Immature natural killer cell (primary cell): ENCODE data around the gene TOR4A. TPM values are rescaled to one million over a fixed set of nuclear protein-coding genes. Genes with fewer than 3 reads are reported as not detected.

Experiments
- DNase-seq, 3 donors: peaks; one replicate each; pipeline ENCODE4 v3.0.0; 2022; ENCODE audit warnings: mixed read lengths in 1 of 3
- H3K27ac Mint-ChIP-seq, 6 donors: one replicate each; pipeline ENCODE4 v1.8.0; 2020; ENCODE audit warnings: mixed read lengths in 6 of 6, mild to moderate bottlenecking in 5 of 6, inconsistent platforms in 4 of 6, moderate library complexity in 3 of 6
- H3K27me3 Mint-ChIP-seq, 3 donors: one replicate each; pipeline ENCODE4 v1.8.0; 2020 to 2021; ENCODE audit warnings: low read depth in 3 of 3, mild to moderate bottlenecking in 3 of 3, mixed read lengths in 3 of 3, moderate library complexity in 3 of 3, inconsistent platforms in 1 of 3
- H3K36me3 Mint-ChIP-seq, 3 donors: one replicate each; pipeline ENCODE4 v1.8.0; 2020; ENCODE audit warnings: mixed read lengths in 3 of 3, inconsistent platforms in 2 of 3, mild to moderate bottlenecking in 2 of 3
- H3K4me1 Mint-ChIP-seq, 2 donors: one replicate each; pipeline ENCODE4 v1.8.0; 2020; ENCODE audit warnings: inconsistent platforms in 2 of 2, mild to moderate bottlenecking in 2 of 2, mixed read lengths in 2 of 2, moderate library complexity in 1 of 2
- H3K4me3 Mint-ChIP-seq, 5 donors: one replicate each; pipeline ENCODE4 v1.8.0; 2020; ENCODE audit warnings: mild to moderate bottlenecking in 5 of 5, mixed read lengths in 5 of 5, inconsistent platforms in 3 of 5, moderate library complexity in 3 of 5
- H3K9me3 Mint-ChIP-seq, 6 donors: one replicate each; pipeline ENCODE4 v1.8.0; 2020; ENCODE audit warnings: mild to moderate bottlenecking in 6 of 6, mixed read lengths in 6 of 6, inconsistent platforms in 4 of 6, moderate library complexity in 3 of 6
- polyA plus RNA-seq, 3 donors: library from polyadenylated mRNA; unstranded; fragments of 300-500 nt; fragmentation: Illumina TruSeq; gene quantifications; one replicate each; pipeline ENCODE4 v1.2.3, GENCODE V29; 2021

TOR4A gene
- polyA plus RNA-seq, 3 donors from 2014 or later: 4.9 to 13.9 (median 7.2) TPM

GRCh38 chr9:137310189-137311052 is 32.9 kb downstream of the TOR4A start:
- Mint-ChIP-seq H3K27ac (no peak overlapping the region), H3K4me3 (no peak overlapping the region), H3K27me3 (peaks cover 0 to 3% (median 0%) of the 10 kb centered on the region in 3 donors), H3K4me1 (peaks cover 0 to 2% of the 10 kb centered on the region in 2 donors), H3K36me3 (no peaks in the 10 kb centered on the region), H3K9me3 (no peaks in the 10 kb centered on the region)
- no peak for DNase-seq

DNA sequence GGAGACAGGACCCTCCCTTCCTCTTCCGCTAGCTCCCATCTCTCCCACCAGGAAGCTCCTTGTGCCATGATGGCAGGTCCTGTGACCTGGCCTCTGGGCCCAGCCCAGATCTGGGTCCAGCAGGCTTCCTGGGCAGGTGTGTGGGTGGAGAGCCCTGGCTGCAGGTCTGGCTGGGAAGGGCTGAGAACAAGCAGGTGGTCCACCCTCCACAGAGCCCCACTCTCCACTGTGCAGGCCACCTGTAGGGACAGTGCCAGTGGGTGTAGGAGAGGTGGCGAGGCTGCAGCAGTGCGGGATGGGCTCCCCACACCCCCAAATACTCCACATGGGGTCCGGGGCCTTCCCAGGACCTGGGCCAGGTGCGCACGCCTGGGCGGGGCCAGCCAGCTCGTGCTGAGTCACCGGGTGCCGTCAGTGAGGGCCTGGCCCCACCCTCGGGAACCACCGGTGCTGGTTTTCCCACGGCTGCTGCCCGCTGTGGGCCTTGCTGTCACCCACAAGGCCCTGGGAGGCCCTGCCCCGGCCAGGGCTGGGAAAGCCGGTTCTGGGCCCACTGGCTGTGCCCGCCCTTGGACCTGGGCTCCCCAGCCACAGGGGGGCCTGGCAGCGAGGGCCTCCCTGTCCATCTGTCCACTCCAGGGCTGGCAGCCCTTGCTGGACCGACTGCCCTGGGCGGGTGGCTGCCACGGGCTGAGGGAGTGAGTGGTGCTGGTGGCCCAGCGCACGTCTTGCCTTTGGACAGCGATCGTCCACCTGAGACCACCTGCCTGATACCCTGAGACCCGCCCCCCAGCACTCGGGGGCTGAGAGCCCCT is 33.9 kb downstream of the TOR4A start:
- Mint-ChIP-seq H3K27ac (no peak overlapping the region), H3K27me3 (peaks cover 0 to 1% (median 0%) of the 10 kb centered on the region in 3 donors), H3K9me3 (no peaks in the 10 kb centered on the region), H3K4me1 (no peaks in the 10 kb centered on the region), H3K36me3 (no peaks in the 10 kb centered on the region), H3K4me3 (no peak overlapping the region)
- DNase-seq: no peak

DNA sequence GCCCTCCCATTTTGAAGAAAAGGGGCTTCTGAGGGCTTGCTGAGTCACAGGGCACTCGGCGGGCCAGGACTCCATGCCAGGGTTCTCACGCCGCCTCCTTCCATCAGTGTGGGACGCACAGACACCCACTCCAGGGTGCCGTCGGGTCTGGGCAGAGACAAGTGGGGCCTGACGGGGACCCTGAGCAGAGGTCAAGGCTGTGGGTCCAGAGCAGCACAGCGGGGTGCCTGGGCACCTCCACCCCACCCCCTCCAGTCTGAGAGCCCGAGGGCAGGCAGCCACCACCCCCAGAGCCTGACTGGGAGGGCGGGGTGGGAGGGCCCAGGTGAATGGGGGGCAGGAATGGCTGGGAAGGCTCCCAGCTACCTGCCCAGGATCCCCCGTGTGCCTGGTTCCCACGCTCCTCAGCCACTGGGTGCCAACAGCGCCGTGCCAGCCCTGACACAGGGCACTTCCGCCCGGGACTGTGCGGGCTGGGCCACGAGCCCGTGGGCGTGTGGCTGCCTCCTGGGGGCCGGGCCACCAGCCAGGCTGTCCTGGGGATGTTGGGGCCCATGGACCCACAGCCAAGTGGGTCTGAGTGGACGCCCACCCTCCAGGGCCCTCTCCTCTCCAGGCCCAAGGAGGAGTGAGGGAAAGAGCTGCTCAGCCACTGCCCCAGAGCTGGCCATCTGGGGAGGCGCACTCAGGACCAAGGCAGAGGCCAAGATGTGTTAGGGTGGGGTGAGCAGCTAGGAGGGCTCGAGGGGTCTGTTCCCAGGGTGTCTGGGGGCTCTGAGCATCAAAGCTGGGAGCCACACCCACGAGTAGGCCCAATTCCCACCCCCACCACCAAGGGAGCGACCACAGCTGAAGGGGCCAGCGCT is 34.7 kb downstream of the TOR4A start:
- no peaks in the 10 kb centered on the region for H3K36me3 Mint-ChIP-seq
- no peak overlapping the region for H3K27ac Mint-ChIP-seq
- H3K4me3 Mint-ChIP-seq: no peak overlapping the region
- no peaks in the 10 kb centered on the region for H3K4me1 Mint-ChIP-seq
- no peaks in the 10 kb centered on the region for H3K9me3 Mint-ChIP-seq
- no peak for DNase-seq
- peaks cover 0 to 1% (median 0%) of the 10 kb centered on the region in 3 donors for H3K27me3 Mint-ChIP-seq

GRCh38 chr9:137312852-137313325 is 35.4 kb downstream of the TOR4A start:
- H3K9me3 Mint-ChIP-seq: no peaks in the 10 kb centered on the region
- H3K36me3 Mint-ChIP-seq: no peaks in the 10 kb centered on the region
- H3K27ac Mint-ChIP-seq: no peak overlapping the region
- no peaks in the 10 kb centered on the region for H3K4me1 Mint-ChIP-seq
- H3K4me3 Mint-ChIP-seq: no peak overlapping the region
- no peak for DNase-seq
- peaks cover 0 to 1% (median 0%) of the 10 kb centered on the region in 3 donors for H3K27me3 Mint-ChIP-seq

DNA sequence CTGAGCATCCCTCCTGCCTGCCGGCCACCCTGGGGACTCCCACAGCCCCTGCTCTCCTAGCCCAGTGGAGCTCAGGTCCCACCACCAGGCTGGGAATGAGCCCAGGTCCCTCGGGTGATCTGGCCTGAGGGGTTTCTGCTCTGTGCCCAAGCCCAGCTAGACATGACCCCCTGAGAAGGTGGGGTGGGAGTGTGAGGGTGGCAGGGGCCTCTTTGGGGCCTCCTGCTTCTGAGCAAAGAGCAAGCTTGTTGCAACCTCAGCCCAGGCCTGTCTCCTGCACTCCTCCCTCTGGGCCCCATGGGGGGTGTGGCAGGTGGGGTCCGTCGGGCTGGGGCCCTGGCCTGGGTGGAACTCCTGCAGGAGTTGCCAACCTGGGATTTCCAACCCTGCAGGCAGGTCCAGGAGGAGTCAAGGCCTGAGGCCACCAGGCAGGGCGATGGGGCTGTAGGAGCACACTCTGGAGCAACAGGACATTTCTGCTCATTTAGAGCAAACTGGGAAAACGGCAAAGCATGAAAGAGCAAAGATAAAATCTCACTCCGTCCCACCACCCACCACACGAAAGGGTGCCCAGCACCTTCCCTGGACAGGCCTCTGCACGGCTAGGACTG is 35.9 kb downstream of the TOR4A start:
- DNase-seq: no peak
- H3K36me3 Mint-ChIP-seq: no peaks in the 10 kb centered on the region
- peaks cover 0 to 1% (median 0%) of the 10 kb centered on the region in 3 donors for H3K27me3 Mint-ChIP-seq

DNA sequence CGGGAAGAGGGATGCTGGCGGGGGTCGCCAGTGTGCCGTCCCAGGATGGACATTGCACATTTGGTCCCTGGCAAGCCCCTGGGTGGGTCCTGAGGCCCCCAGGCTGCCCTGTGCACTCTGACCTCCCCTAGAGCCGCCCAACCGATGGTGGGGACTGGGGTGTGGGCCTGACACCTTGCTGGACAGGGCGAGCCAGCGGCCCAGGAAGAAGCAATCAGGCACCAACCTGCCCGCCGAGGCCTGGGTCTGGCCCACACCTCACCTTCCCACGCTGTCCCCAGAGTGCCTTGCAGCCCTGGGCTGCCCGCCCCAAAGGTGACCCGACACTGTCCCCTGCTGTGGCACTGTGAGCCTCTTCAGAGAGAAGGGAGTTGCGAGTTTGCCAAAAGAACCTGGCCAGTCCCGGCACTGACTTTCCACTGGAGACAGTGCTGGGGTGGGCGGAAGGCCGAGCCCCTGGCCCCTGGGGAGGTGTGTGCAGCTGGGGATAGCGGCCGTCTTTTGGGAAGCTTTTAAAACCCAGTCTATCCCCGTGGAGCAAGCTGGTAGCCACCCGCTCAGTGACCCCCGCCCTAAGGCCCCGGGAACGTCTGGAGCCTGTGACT is 36.5 kb downstream of the TOR4A start:
- H3K9me3 Mint-ChIP-seq: no peaks in the 10 kb centered on the region
- H3K4me3 Mint-ChIP-seq: no peak overlapping the region
- H3K27me3 Mint-ChIP-seq: peaks cover 0 to 1% (median 0%) of the 10 kb centered on the region in 3 donors
- no peaks in the 10 kb centered on the region for H3K36me3 Mint-ChIP-seq
- H3K27ac Mint-ChIP-seq: no peak overlapping the region
- DNase-seq: no peak
- no peaks in the 10 kb centered on the region for H3K4me1 Mint-ChIP-seq

More for the DNA sequence above, 35.9 kb downstream of the TOR4A start:
- Mint-ChIP-seq H3K27ac (no peak overlapping the region), H3K4me3 (no peak overlapping the region), H3K4me1 (no peaks in the 10 kb centered on the region), H3K9me3 (no peaks in the 10 kb centered on the region)

- Mint-ChIP-seq H3K9me3 (no peaks in the 10 kb centered on the region), H3K4me3 (peak overlapping the region in 1 of 5 donors; percentile 21), H3K27me3 (no peaks in the 10 kb centered on the region), H3K36me3 (no peaks in the 10 kb centered on the region), H3K27ac (no peak overlapping the region), H3K4me1 (no peaks in the 10 kb centered on the region)
- DNase-seq: no peak
Measured at GRCh38 chr9:137314561-137315560, 37.3 kb downstream of the TOR4A start.

DNA sequence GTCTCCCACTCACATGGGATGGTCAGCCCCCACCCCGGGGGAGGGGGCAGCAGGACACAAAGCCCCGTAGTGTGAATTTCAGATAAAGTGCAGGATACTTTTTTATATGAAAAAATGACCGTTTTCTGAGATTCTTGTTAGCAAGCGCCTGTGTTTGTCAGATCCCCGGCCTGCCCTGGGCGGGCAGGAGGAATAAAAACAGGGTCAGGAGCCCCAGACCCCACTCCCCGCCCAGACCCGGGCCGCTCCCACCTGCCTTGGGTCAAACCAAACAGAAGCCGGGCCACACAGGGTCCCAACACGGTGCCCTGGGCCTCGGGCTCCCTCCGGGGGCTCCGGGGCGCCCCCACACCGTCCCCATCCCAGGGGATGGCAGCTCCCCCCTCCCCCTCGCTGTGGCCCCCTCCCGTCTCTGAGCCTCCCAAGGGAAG is 38.1 kb downstream of the TOR4A start:
- Mint-ChIP-seq H3K27ac (no peak overlapping the region), H3K9me3 (no peaks in the 10 kb centered on the region), H3K4me3 (no peak overlapping the region), H3K36me3 (no peaks in the 10 kb centered on the region), H3K4me1 (peaks cover 2 to 3% of the 10 kb centered on the region in 2 donors), H3K27me3 (no peaks in the 10 kb centered on the region)
- DNase-seq: no peak

DNA sequence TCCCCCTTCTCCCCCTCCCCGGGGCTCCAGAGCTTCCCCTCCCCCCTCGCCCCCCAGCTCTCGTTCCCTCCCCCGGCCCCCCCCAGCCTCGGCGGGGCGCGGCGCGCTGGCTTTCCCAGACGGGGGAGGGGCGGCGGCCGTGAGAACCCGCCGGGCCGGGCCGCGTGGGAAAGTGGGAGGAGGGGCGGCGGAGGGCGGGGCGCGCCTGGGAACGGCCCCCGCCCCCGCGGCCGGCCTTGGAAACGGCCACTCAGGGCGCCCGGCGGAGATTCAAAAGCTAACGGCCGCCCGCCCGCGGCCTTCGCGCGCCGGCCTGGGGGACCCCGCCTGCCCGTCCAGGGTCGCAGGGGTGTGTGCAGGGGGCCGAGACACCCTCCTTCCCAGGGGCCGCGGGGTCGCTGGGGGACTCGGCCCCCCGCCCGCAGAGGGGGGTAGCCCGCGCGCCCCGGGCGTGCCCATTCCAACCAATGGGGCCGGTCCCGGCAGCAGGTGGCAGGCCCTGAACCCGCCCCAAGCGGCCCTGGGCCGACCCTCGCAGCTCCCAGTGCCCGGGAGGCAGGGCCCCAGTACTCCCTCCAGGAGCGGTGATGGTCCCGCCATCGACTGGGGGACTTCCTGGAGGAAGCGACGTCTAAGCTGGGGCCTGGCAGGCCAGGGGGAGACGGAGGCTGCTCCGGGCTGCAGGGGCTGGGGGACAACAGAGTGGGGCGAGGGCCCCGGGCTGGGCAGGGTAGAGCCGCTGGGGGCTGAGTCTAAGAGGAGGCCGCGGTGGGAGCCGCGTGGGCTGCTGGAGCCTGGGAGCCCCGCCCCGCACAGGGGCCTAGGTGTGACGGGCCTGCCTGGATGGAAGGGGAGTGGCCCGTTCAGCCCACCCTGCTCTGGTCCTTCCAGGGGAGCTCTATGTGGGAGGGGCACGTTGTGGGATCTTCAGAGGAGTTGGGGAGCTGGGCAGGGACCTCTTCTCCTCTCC is 38.8 kb downstream of the TOR4A start:
- no peak overlapping the region for H3K27ac Mint-ChIP-seq
- H3K9me3 Mint-ChIP-seq: no peaks in the 10 kb centered on the region
- no peaks in the 10 kb centered on the region for H3K36me3 Mint-ChIP-seq
- H3K4me1 Mint-ChIP-seq: peaks cover 4% of the 10 kb centered on the region in 2 donors
- DNase-seq: no peak
- no peaks in the 10 kb centered on the region for H3K27me3 Mint-ChIP-seq
- H3K4me3 Mint-ChIP-seq: peak overlapping the region in 3 of 5 donors; percentile 38 to 53 (median 47)

GRCh38 chr9:137317021-137317717 is 39.6 kb downstream of the TOR4A start:
- Mint-ChIP-seq H3K36me3 (no peaks in the 10 kb centered on the region), H3K27me3 (peaks cover 0 to 3% (median 0%) of the 10 kb centered on the region in 3 donors), H3K27ac (no peak overlapping the region), H3K9me3 (no peaks in the 10 kb centered on the region), H3K4me3 (peak overlapping the region in 1 of 5 donors; percentile 53), H3K4me1 (peaks cover 4 to 6% of the 10 kb centered on the region in 2 donors)
- no peak for DNase-seq
